GM19324 (cell line): ENCODE data around the gene SMC5.
A peak's percentile ranks its signal among the peaks of the same experiment; 100 is the strongest.
"Not testable (repeated sequence)": the region's sequence is repeated elsewhere in the genome, so short reads cannot be mapped to it uniquely, and the experiment has no call there.

Source experiments
- ATAC-seq: cut with Tn5 transposase; IDR thresholded peaks from one replicate; pipeline ENCODE4 v1.9.1; 2021; ENCODE audit warnings: mild to moderate bottlenecking, moderate library complexity; ENCODE audit not compliant: unreplicated experiment, low FRiP score

Gene SMC5

DNA sequence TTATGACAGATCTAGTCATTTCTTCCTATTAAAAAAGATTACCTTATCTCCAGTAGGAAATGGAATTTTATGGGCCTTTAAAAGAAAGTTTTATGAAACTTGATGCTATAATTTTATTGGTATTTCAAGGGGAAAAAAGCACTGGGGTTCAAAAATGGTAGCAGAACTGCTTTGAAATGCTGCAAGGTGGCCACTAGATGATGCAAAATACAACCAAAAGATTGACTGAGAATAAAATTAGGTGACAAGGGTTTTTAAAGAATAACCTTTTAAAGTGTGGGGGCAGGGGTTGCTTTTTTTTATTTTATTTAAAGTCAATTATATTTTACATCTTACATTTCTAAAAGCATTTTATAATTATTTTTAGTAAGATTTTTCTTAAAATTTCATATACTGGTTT, 94.0 kb downstream of the SMC5 start:
- ATAC-seq, result no peak

DNA sequence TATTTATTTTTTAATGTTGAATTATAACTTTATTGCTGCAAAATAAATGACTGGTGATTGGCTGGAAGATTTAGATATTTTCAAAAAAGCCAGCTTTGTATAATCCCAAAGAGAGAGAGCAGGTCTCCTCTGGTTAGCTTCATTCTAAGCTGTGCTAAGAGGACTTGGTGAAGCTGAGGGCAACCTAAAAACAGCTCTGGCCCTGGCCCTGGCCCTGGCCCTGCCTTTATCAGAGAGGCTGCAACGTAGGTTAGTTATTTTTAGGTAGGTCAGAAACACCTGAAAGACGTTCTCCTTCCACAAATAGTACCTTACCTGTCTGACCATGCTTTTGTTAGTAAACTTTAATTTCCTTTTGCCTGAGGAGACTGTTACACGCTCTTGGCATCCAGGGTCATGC, 97.0 kb downstream of the SMC5 start:
- no peak for ATAC-seq

DNA sequence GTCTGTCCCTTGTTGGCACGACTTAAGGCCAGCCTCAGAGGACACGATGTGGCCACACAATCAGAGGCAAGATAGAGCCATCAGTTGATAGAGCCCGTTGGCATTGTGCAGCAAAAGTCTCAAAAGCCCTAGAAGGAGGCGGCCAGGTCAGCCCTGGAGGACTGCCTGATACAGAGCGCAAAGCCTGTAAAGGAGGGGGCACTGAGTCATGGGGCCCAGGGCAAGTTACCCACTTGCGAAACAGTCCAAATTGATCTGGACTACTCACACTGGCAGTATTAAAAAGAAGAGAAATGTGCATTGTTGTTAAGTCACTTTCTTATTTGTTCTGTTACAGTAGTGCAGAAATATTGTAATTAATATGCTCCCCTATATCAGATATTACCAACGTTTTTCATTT, 104.2 kb downstream of the SMC5 start:
- no peak for ATAC-seq

DNA sequence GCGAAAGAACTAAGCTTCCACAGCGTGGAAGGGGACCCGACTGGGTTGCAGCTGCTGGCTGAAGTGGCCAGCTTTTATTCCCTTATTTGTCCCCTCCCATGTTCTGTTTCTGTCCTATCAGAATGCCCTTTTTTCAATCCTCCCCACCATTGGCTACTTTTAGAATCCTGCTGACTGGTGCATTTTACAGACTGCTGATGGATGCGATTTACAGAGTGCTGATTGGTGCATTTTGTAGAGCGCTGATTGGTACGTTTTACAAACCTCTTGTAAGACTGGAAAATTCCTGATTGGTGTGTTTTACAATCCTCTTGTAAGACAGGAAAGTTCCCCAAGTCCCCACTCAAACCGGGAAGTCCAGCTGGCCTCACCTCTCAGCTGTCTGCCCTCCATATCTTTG, 105.0 kb downstream of the SMC5 start:
- no peak for ATAC-seq

DNA sequence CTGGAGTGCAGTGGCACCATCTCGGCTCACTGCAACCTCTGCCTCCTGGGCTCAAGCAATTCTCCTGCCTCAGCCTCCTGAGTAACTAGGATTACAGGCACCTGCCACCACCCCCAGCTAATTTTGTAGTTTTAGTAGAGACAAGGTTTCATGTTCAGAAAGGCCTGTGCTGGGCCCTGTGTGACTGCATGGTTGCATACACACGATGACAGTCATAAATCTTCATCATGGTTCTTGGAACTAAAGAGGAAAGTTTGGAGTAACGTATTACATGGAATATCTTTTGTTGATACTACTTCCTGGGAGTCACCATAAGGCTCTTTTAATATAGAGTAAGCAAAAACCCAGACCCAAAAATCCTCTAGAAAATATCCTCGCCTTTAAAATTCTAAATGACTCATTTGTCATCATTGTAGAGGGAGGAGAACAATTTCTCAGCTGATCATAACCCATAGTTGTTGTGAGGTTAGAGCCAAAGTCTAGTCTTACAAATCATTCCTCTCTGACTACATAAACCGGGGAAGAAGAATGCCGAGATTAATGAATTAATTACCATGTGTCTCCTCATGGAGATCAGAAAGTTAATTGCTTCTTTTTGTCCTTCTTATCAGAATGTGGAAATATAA, 108.6 kb downstream of the SMC5 start:
- ATAC-seq, result no peak

DNA sequence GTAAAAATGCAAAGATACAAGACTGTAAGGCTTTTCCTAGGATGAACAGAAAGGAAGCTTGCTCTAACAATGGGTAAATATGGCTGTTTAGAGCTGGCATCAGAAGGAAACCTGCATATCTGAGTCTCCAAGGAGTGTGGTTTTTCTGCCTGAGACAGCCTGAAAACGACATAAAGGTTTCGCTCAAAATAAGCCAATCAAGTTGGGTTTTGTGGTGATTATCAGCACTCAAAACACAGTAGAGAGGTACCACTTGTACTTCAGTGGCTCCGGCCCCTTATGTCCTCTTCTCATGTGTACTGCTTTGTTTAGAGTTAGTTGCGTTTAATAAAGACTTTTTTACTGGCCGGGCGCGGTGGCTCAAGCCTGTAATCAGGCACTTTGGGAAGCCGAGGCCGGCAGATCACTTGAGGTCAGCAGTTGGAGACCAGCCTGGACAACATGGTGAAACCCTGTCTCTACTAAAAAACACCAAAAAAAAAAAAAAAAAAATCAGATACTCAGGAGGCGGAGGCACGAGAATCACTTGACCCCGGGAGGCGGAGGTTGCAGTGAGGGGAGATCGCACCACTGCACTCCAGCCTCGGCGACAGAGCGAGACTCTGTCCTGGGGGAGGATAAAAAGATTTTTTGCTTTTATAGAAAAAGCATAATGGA, 116.3 kb downstream of the SMC5 start:
- ATAC-seq, result no peak

DNA sequence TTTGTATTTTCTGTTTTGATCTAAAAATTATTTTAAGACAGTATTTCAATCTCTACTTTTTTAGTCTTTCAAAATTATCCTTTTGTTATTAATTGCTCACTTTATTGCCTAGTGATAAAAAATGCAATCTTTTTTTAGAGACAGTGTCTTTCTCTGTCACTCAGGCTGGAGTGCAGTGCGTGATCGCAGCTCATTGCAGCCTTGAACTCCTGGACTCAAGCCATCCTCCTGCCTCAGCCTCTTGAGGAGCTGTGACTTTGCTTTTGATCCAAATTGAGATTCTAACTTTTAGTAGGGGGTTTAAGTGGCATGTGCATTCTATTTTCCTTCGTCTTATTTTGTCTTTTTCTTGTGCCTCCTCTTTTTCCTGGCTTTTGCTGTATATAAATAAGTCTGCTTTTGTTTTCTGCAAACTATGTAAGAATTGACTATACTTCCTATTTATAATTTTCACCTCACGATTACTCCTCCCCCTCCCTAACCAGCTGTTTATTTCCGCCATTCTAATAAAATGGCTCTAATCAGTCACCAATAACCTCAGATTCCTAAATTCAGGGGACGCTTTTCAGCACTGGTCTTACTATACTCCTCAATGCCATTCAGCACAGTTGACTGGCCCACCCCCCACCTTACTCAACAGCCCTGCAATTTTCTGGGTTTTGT, 123.4 kb downstream of the SMC5 start:
- ATAC-seq, result no peak

DNA sequence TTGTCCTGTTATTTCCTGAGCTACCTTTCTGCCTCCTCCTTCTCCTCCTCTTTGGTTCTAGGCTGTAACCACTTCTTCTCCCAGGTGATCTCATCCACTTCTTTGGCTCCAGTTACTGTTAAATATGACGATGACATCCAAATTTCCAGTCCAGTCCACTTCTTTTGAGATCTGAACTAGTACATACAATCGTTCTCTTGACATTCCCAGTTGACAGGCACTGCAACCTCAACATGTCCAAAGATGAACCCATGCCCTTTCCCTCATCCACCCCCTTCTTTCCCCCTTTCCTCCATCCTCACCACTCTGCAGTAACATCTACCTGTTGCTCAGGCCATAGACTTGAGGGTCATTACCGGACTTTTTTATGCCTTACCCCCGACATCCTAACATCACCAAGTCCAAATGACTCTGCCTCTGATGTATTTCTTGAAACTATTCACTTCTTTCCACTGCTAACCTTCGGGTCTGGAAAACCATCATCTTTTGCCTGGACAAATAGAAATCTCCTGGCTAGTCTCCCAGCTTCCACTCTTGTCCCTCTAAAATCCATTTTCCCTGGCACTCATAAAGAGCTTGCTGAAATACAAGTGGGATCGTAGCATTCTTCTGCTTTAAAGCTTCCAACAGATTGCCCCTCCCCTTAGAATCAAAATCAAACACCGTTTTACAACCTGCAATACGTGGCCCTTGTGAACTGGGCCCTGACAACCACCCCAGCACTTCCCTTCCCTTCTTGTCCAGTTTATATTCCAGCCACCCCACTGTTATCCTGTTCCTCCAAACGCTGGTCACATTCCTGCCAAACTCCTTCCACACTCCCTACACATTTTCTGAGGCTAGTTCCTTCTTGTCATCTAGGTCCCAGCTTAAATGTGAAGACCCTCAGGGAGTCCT, 124.2 kb downstream of the SMC5 start:
- ATAC-seq, result no peak

DNA sequence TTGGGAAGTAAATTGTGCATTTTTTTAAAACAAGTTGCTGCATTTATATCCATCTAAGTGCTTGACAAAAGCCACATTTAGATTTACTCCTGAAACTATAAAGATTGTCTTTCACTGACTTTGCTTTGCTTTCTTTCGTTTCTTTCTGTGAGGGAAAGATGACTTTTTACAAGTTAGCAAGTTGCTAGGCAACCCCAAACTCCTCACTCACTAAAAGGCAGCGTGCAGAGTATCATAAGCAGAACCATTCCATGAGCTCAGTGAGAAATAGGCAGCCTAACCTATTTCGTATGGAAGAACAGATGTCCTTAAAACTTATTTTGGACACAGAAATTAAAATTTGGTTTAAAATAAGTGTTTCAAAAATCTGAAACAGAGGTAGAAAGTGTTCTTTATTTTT, 126.6 kb downstream of the SMC5 start:
- no peak for ATAC-seq

DNA sequence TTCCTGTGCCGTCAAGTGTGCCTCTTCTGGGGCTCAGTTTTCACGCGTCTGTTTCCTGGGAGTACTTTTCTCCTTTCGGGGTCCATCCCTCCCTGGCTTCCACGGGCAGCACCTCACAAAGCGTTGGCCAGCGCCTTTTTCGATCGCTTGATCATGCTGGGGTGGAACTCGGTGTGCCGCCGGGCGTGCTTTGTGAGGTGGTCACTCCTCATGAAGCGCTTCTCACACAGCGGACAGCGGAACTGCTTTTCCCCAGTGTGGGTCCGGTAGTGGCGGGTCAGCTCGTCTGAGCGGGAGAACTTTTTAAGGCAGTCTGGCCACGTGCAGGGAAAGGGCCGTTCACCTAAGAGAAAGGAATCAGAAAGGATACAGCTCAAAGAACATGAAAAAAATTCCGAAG, 128.9 kb downstream of the SMC5 start:
- no peak for ATAC-seq

DNA sequence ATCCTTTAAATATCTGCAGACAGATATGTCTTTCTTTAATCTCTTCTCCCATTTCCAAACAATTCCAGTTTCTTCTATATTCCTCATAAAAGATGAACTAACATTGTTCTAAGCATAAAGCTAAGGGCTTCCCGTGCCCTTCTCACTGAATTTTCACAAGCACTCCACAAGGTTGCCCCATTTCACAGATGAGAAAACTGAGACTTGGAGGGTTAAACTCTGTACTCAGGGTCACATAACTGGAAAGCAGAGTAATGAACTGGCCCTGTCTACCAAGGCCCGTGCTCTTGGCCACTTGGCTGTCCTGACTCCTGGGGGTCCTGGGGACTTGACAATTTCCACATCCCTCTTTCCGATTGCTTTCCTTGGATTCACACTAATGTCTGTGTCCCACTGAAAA, 130.4 kb downstream of the SMC5 start:
- ATAC-seq, result no peak

DNA sequence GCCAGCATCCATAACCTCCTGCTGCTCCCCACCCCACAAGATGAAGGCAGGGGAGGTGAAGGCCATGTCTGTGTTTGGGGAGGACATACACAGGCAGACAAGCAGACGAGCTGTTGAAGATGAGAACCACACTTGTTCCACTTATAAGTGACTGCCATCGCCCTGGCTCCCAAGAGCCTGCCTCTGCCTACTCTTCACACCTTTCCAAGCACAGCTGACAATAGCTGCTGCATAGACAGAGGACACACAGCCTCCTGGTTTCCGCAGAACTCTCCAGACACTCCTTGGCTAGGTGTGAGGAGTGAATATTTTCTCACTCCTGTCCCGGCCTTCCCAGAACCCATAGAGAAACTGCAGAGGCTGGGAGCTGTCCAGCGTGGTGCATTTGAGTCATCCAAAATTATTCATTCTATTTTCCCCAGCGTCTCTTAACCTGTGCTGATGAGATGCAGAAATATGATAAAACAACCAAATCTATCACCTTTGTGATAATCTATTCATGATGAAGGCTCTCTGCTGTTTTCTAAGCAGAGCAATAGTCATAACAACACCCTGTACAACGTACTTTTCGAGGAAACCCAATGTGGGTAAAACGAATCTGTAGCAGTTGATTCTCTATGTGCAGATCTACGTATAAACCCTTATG, 131.0 kb downstream of the SMC5 start:
- ATAC-seq, result no peak

DNA sequence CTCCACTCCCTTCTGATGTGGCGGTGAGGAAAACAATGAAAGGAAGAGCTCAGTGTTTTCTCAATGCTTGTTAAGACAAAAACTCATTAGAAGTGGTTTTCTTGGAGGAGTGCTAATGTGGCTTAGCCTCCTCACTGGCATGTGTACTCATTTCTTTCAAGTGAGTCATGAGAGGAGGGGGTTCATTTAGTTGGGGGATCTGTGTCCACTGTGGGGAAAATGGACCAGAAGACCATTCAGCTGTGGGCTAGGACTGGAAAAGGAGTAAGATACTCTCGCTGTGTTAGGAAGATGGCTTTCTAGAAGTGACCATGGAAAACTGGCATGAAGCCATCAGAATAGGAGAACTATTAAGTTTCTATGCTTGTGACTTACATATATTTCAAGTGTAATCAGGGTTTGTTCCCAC, 132.2 kb downstream of the SMC5 start:
- no peak for ATAC-seq

DNA sequence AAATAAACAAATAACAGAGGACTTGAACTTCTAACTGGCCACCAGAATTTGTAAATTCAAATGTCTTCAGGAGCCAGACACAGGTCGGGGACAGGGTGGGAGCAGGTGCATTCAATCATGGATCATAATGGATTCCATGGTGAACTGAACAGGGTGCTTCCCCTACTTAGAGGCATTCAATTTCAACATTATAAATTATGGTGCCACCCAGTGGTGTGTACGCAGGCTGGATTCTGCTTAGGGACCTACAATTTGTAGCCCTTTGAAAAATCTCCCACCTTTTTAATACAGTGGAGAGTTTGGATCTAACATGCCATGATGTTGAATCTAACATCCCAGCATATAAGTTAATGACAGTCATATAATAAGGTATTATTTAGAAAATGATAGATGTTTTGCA, 133.4 kb downstream of the SMC5 start:
- no peak for ATAC-seq

DNA sequence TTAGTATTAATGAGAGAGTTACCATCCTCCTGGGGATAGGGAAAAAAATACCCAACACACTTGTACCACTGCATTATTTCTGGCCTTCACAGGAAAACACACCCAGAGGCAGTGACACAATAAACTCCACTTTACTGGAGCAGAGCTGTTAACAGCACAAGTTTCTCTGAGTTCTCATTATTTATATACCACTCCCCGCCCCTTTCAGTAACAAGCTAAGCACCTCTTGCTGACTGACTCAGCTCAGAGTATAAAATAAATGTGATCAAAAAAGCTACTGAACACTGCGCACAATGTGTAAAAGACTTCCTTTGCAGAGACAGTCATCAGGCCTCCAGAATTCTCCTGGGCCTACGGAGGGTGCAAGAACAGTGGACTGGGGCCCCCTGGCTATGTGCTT, 134.1 kb downstream of the SMC5 start:
- ATAC-seq, result no peak

DNA sequence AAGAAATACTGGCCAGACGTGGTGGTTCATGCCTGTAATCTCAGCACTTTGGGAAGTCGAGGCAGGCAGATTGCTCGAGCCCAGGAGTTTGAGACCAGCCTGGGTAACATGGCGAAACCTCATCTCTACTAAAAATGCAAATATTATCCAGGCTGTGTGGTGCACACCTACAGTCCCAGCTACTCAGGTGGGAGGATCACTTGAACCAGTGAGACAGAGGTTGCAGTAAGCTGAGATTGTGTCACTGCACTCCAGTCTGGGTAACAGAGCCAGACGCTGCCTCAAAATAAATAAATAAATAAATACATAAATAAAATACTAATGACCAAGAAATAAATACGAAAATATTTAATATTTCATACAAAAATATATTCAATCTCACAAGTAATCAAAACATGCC, 136.9 kb downstream of the SMC5 start:
- ATAC-seq, result no peak

DNA sequence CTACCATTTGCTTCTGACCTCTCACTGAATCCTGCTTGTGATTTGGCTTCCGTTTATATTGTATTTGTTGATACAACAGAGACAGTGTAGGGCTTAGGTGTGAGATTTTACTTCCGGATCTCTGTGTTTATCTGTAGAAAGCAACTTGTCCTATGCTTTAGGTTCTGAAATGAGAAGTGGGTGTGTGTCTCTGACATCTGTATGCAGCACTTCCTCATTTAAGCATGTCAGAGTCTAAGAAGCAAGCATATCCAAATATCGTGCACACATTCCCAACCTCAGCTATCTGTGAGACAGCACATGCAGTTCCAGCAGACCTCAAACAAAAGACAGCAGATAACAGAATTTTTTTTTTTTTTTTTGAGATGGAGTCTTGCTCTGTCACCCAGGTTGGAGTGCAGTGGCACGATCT, 139.4 kb downstream of the SMC5 start:
- ATAC-seq, result peak; percentile 99

DNA sequence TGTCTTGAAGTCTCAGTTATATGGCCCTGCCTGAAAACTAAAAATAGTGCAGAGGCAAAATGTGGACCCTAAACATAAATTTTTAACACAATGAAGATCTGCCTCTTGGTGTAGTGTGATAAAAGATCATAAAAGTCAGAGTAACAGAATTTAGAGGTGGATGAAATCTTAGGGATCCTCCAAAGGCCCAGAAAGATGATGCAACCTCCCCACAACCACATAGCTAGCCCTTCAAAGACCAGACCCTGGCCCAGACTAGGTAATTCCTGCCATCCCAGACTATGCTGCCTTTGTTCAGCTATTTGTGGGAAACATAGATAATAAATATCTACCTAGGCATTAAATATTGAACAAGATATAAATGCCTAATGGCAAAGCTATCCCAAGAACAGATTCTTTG, 140.4 kb downstream of the SMC5 start:
- ATAC-seq, result no peak

DNA sequence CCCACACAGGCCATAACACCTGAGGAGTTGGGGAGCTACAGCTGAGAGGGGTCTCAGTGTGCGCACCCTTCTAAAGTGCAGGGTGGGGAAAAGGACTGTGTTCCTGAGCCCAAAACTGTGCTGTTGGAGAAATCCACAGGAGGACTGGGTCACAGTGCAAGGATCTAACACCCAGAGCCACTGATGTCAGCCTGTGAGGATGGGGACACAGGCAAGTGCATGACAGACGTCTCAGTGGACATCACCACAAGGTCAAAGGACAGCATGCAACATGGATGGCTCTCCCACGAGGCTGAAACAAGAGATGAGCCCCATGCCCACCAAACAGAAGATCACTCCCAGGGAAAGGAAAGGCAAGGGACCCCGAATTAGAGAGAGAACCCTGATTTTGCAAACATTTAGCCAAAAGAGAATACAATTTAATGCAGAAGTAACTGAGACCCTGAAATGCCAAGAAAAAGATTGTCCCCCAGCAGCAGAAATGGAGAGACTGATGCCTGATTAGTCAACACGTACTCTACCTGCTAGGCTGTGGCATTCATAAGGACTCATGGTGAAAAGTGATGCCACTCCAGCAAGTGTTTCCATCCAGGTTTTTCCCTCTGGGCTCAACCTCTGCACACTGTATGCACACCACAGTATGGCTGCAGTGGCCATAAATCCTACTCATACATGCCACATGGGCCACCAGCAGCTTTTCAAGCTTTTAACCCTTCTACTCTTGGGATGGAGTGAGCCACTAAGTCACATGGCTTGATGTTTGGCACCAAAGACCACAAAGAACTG, 141.5 kb downstream of the SMC5 start:
- no peak for ATAC-seq

DNA sequence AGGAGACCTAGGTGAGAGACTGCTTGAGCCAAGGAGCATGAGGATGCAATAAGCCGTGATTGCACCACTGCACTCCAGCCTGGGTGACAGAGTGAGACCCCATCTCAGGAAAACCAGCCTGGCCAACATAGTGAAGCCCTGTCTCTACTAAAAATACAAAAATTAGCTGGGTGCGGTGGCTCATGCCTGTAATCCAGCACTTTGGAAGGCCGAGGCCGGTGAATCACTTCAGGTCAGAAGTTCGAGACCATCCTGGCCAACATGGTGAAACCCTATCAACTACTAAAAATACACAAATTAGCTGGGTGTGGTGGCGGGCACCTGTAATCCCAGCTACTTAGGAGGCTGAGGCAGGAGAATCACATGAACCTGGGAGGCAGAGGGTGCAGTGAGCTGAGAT, 142.5 kb downstream of the SMC5 start:
- not testable (repeated sequence) for ATAC-seq
